ENCODE measurements around the gene LRPAP1. TPM values are rescaled to one million over a fixed set of nuclear protein-coding genes. Genes with fewer than 3 reads are reported as not detected.

The LRPAP1 gene
- total RNA-seq, 1 experiment from 2014 or later: 110 TPM

DNA sequence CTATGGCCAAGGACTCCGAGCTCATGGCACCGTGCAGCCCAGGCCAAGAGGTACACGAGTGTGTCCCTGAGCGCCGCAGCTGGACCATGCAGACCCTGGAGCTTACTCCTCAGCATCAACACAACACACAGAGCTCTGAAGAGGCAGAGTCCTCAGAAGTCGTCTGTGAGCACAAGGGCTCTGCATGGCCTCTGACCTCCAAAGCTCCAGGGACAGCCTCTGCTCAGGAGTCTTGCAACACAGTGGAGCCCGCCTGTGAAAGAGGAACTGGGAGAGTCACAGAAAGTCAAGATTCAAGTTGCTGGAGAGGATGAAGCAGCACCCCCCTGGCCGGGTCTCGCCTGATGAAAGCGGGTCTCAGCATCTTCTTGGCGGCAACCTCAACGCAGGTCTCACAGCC, 2.9 kb downstream of the LRPAP1 start:
- no peaks in the 10 kb centered on the region; the same call in 1 of the 2 replicates for H3K4me1 ChIP-seq (ENCODE audit: control insufficient read depth, insufficient read depth, low read length)
- no peaks in the 10 kb centered on the region for H3K9me3 ChIP-seq (ENCODE audit: control insufficient read depth, insufficient read depth, low read depth, low read length)
- BruUV-seq (replicated peaks): no TSS peak
- H3K36me3 ChIP-seq (ENCODE audit: control insufficient read depth, insufficient read depth, low read length): no peaks in the 10 kb centered on the region; the same call in 1 of the 2 replicates
- intact Hi-C loops (cut with micrococcal nuclease; ENCODE audit: unreplicated experiment) (no loop called here), in situ Hi-C loops (cut with HindIII; ENCODE audit: low pct_unique_long_range_greater_than_20kb, low sequenced_read_pairs) (no loop called here)
- CTCF ChIA-PET: no interaction called here
- DNase-seq (ENCODE audit: low read depth, low spot score): no peak
- no peak for ATAC-seq
- TF ChIP-seq SIN3A (IDR thresholded peaks at IDR 0.05; ENCODE audit: borderline replicate concordance, insufficient read depth, low read depth, low read length): no peak
- no peak for TF ChIP-seq REST (IDR thresholded peaks at IDR 0.05; ENCODE audit: insufficient read depth in 1 of 2, low read depth in 2 of 2, low read length in 1 of 2)
- no peak for TF ChIP-seq CTCF (IDR thresholded peaks at IDR 0.05)
- TF ChIP-seq TCF7L2 (IDR thresholded peaks at IDR 0.05; ENCODE audit: low read depth, low read length): no peak
- TF ChIP-seq POLR2AphosphoS5 (IDR thresholded peaks at IDR 0.05; ENCODE audit: low read depth, low read length): no peak
- no peak overlapping the region for H3K4me3 ChIP-seq (ENCODE audit: low read depth in 2 of 2, low read length in 2 of 2)
- no peaks in the 10 kb centered on the region for H3K27me3 ChIP-seq (ENCODE audit: control insufficient read depth, insufficient read depth, low read length)
- POLR2A ChIA-PET: no interaction called here
- no peak overlapping the region for H3K27ac ChIP-seq (ENCODE audit: low read length)

- no peak for ATAC-seq
- Histone ChIP-seq H3K36me3 (ENCODE audit: control insufficient read depth, insufficient read depth, low read length) (no peaks in the 10 kb centered on the region; the same call in 1 of the 2 replicates), H3K27me3 (ENCODE audit: control insufficient read depth, insufficient read depth, low read length) (no peaks in the 10 kb centered on the region), H3K4me1 (ENCODE audit: control insufficient read depth, insufficient read depth, low read length) (no peaks in the 10 kb centered on the region; the same call in 1 of the 2 replicates), H3K4me3 (ENCODE audit: low read depth in 2 of 2, low read length in 2 of 2) (no peak overlapping the region), H3K27ac (ENCODE audit: low read length) (no peak overlapping the region), H3K9me3 (ENCODE audit: control insufficient read depth, insufficient read depth, low read depth, low read length) (no peaks in the 10 kb centered on the region)
- in situ Hi-C loops (cut with HindIII; ENCODE audit: low pct_unique_long_range_greater_than_20kb, low sequenced_read_pairs): no loop called here
- POLR2A ChIA-PET: no interaction called here
- TF ChIP-seq REST (IDR thresholded peaks at IDR 0.05; ENCODE audit: insufficient read depth in 1 of 2, low read depth in 2 of 2, low read length in 1 of 2): no peak
- TF ChIP-seq TCF7L2 (IDR thresholded peaks at IDR 0.05; ENCODE audit: low read depth, low read length): no peak
- TF ChIP-seq POLR2AphosphoS5 (IDR thresholded peaks at IDR 0.05; ENCODE audit: low read depth, low read length): no peak
- TF ChIP-seq SIN3A (IDR thresholded peaks at IDR 0.05; ENCODE audit: borderline replicate concordance, insufficient read depth, low read depth, low read length): no peak
- no peak for TF ChIP-seq CTCF (IDR thresholded peaks at IDR 0.05)
- CTCF ChIA-PET: no interaction called here
- no TSS peak for BruUV-seq (replicated peaks)
- DNase-seq (ENCODE audit: low read depth, low spot score): no peak
- intact Hi-C loops (cut with micrococcal nuclease; ENCODE audit: unreplicated experiment): no loop called here
These were observed 4.0 kb downstream of the LRPAP1 start for GRCh38 chr4:3527914-3528876.

Measured in Panc1 (cell line).